K562 (cell line): ENCODE results near the gene MSH4. TPM values are rescaled to one million over a fixed set of nuclear protein-coding genes. Genes with fewer than 3 reads are reported as not detected.

ENCODE experiments used
- FOXK2 ChIP-seq, 2 experiments: fragments of 450-650 bp; IDR thresholded peaks in 1 of 2; conservative IDR thresholded peaks in 1 of 2; 2 replicates each; pipeline ENCODE4 v1.6.1; 2016; ENCODE audit warnings: low read depth in 2 of 2, mild to moderate bottlenecking in 1 of 2
- GATAD2B ChIP-seq: fragments of 450-650 bp; IDR thresholded peaks from 2 replicates; pipeline ENCODE4 v1.6.1; 2017; ENCODE audit warnings: mild to moderate bottlenecking, borderline replicate concordance
- HOXB6 ChIP-seq: fragments of 250-450 bp; sonication (Bioruptor Pico); IDR thresholded peaks from 2 replicates; pipeline ENCODE4 v1.5.1; 2022; ENCODE audit warnings: mild to moderate bottlenecking, borderline replicate concordance
- ILK ChIP-seq: fragments of 450-650 bp; IDR thresholded peaks from 2 replicates; pipeline ENCODE4 v1.6.1; 2016; ENCODE audit warnings: missing genetic modification characterization, low read depth, mild to moderate bottlenecking, missing compliant biosample characterization, moderate library complexity, borderline replicate concordance
- KLF1 ChIP-seq: fragments of 450-650 bp; IDR thresholded peaks from 2 replicates; pipeline ENCODE4 v1.6.1; 2016; ENCODE audit warnings: missing genetic modification characterization, missing compliant biosample characterization
- KLF10 ChIP-seq: fragments of 250-450 bp; sonication (Bioruptor Pico); IDR thresholded peaks from 2 replicates; pipeline ENCODE4 v1.6.1; 2021; ENCODE audit warnings: matching md5 sums
- MTA2 ChIP-seq: fragments of 450-650 bp; IDR thresholded peaks from 2 replicates; pipeline ENCODE4 v1.6.1; 2016; ENCODE audit warnings: low read depth
- NFRKB ChIP-seq: fragments of 450-650 bp; IDR thresholded peaks from 2 replicates; pipeline ENCODE4 v1.6.1; 2016; ENCODE audit warnings: low read depth
- POLR2AphosphoS5 ChIP-seq: IDR thresholded peaks from 2 replicates; pipeline ENCODE4 v1.6.1; 2011; ENCODE audit warnings: mild to moderate bottlenecking, low read depth, low read length, moderate library complexity; ENCODE audit not compliant: control insufficient read depth, insufficient read depth
- PPARD ChIP-seq: fragments of 250-450 bp; sonication (Bioruptor Pico); IDR thresholded peaks from 2 replicates; pipeline ENCODE4 v1.8.0; 2022; ENCODE audit warnings: inconsistent platforms, mild to moderate bottlenecking, moderate library complexity
- PTRF ChIP-seq: fragments of 450-650 bp; IDR thresholded peaks from 2 replicates; pipeline ENCODE4 v1.6.1; 2016; ENCODE audit warnings: mild to moderate bottlenecking, missing genetic modification characterization, missing compliant biosample characterization
- PURB ChIP-seq: sonication (generic); formaldehyde crosslinking; IDR thresholded peaks from 2 replicates; pipeline ENCODE4 v1.9.0; 2021; ENCODE audit warnings: low read depth, mild to moderate bottlenecking, missing genetic modification reagents
- RFX1 ChIP-seq: fragments of 450-650 bp; IDR thresholded peaks from 2 replicates; pipeline ENCODE4 v1.6.1; 2016; ENCODE audit warnings: mild to moderate bottlenecking, moderate library complexity
- RHOXF2B ChIP-seq: fragments of 250-450 bp; sonication (Bioruptor Pico); conservative IDR thresholded peaks from 2 replicates; pipeline ENCODE4 v1.5.1; 2021
- SPI1 ChIP-seq: IDR thresholded peaks from 2 replicates; pipeline ENCODE4 v1.6.1; 2011; ENCODE audit warnings: low read depth, low read length, control low read depth, borderline replicate concordance
- SRSF3 ChIP-seq: fragments of 200-400 bp; formaldehyde crosslinking; IDR thresholded peaks from 2 replicates; pipeline ENCODE4 v1.6.1; 2016; ENCODE audit warnings: mild to moderate bottlenecking, low read length, moderate library complexity; ENCODE audit not compliant: insufficient read depth
- TAF9B ChIP-seq: fragments of 450-650 bp; IDR thresholded peaks from 2 replicates; pipeline ENCODE4 v1.6.1; 2018; ENCODE audit warnings: mild to moderate bottlenecking; ENCODE audit not compliant: partially characterized antibody
- TGIF2 ChIP-seq: sonication (generic); formaldehyde crosslinking; IDR thresholded peaks from 2 replicates; pipeline ENCODE4 v1.8.1; 2022; ENCODE audit warnings: mild to moderate bottlenecking, missing genetic modification reagents, moderate library complexity
- XRCC5 ChIP-seq: fragments of 200-400 bp; formaldehyde crosslinking; IDR thresholded peaks from 2 replicates; pipeline ENCODE4 v1.6.1; 2017; ENCODE audit warnings: low read depth, mild to moderate bottlenecking, low read length
- polyA plus RNA-seq, 8 experiments: library from polyadenylated mRNA; depleted of rRNA in 4 of 8; stranded (reverse) in 5 of 8; unstranded in 3 of 8; fragments of >200 nt; fragmentation: Nextera tagmentation in 2 of 8; fragmentation: Illumina TruSeq in 1 of 8; extraction: Ambion mirVana in 2 of 8; extraction: Trizol in 1 of 8; gene quantifications; 2 replicates each; pipeline versions ENCODE4 v1.2.1 to v1.2.3, GENCODE V29; 2011 to 2014; ENCODE audit warnings: inconsistent platforms in 1 of 8, missing spikeins in 1 of 8
- total RNA-seq, 7 experiments: library from RNA; depleted of rRNA in 6 of 7; stranded (reverse); fragments of >200 nt in 6 of 7; fragmentation: Illumina TruSeq in 2 of 7; extraction: Trizol in 2 of 7; gene quantifications; 2 replicates each; pipeline versions ENCODE4 v1.2.1 to v1.2.3, GENCODE V29; 2011 to 2021; ENCODE audit warnings: low replicate concordance in 1 of 7
- TF ChIP-seq, protein P1 (sequence below): fragments of 250-450 bp; sonication (Bioruptor Pico); IDR thresholded peaks from 2 replicates; pipeline ENCODE4 v1.8.0; 2022; ENCODE audit warnings: inconsistent platforms
- TF ChIP-seq, protein P2 (sequence below): IDR thresholded peaks from 3 replicates; pipeline ENCODE4 v1.6.1; 2011; ENCODE audit warnings: borderline replicate concordance, mild to moderate bottlenecking, moderate library complexity; ENCODE audit not compliant: insufficient read length; ENCODE audit errors: extremely low read depth
- TF ChIP-seq, protein P3 (sequence below), 2 experiments: fragments of 450-650 bp; conservative IDR thresholded peaks; 2 replicates each; pipeline ENCODE4 v1.6.1; 2017; ENCODE audit warnings: mild to moderate bottlenecking in 2 of 2, moderate library complexity in 2 of 2

Gene MSH4
- total and polyA plus RNA-seq, 9 of the 15 experiments (the other 6 are each of a cell fraction or from before 2014, with no cell fraction given) = 0.04 to 0.18 (median 0.12) TPM; not detected in 4

DNA sequence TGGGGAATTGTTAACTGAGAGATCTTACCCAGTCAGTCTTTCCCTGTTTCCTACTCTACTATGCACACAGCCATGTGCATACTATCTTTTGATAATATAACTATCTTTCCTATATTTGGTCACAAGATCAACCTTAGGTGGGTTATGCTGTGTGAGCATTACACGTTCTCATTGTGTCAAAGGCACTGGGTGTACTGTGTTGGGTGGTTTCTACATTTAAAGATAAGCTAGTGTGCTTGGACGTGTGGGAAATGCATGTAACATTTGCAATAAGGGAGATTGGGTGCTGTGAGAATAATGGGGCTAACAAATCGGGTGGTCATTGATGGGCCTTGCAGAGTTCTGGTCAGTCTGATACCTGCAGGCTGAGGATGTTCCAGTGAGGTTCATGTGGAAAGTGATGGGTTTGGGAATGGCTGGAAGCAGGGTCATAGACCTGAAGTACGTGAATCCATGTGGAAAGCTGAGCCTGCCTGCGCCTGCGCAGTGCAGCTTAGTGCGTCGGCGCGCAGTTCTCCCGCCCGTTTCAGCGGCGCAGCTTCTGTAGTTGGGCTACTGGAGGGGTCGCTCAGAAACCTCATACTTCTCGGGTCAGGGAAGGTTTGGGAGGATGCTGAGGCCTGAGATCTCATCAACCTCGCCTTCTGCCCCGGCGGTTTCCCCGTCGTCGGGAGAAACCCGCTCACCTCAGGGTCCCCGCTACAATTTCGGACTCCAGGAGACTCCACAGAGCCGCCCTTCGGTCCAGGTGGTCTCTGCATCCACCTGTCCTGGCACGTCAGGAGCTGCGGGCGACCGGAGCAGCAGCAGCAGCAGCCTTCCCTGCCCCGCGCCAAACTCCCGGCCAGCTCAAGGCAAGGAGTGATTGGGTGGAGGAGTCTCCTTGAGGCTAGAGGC is at the start of gene MSH4 (continued):
- TF ChIP-seq KLF1 (tag) = no peak
- TF ChIP-seq SRSF3 = no peak
- TF ChIP-seq, protein P1, sequence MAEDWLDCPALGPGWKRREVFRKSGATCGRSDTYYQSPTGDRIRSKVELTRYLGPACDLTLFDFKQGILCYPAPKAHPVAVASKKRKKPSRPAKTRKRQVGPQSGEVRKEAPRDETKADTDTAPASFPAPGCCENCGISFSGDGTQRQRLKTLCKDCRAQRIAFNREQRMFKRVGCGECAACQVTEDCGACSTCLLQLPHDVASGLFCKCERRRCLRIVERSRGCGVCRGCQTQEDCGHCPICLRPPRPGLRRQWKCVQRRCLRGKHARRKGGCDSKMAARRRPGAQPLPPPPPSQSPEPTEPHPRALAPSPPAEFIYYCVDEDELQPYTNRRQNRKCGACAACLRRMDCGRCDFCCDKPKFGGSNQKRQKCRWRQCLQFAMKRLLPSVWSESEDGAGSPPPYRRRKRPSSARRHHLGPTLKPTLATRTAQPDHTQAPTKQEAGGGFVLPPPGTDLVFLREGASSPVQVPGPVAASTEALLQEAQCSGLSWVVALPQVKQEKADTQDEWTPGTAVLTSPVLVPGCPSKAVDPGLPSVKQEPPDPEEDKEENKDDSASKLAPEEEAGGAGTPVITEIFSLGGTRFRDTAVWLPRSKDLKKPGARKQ = no peak
- no peak for TF ChIP-seq PTRF (tag)
- TF ChIP-seq GATAD2B = no peak
- TF ChIP-seq PURB (CRISPR knock-in tag) = no peak
- TF ChIP-seq, protein P2, sequence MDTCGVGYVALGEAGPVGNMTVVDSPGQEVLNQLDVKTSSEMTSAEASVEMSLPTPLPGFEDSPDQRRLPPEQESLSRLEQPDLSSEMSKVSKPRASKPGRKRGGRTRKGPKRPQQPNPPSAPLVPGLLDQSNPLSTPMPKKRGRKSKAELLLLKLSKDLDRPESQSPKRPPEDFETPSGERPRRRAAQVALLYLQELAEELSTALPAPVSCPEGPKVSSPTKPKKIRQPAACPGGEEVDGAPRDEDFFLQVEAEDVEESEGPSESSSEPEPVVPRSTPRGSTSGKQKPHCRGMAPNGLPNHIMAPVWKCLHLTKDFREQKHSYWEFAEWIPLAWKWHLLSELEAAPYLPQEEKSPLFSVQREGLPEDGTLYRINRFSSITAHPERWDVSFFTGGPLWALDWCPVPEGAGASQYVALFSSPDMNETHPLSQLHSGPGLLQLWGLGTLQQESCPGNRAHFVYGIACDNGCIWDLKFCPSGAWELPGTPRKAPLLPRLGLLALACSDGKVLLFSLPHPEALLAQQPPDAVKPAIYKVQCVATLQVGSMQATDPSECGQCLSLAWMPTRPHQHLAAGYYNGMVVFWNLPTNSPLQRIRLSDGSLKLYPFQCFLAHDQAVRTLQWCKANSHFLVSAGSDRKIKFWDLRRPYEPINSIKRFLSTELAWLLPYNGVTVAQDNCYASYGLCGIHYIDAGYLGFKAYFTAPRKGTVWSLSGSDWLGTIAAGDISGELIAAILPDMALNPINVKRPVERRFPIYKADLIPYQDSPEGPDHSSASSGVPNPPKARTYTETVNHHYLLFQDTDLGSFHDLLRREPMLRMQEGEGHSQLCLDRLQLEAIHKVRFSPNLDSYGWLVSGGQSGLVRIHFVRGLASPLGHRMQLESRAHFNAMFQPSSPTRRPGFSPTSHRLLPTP = no peak
- no peak; a peak in 1 of 4 replicates for TF ChIP-seq FOXK2 (conservative IDR thresholded peaks at IDR 0.05 in 1 of 2, IDR thresholded peaks at IDR 0.05 in 1 of 2; ENCODE audit: low read depth in 2 of 2)
- TF ChIP-seq, protein P3, sequence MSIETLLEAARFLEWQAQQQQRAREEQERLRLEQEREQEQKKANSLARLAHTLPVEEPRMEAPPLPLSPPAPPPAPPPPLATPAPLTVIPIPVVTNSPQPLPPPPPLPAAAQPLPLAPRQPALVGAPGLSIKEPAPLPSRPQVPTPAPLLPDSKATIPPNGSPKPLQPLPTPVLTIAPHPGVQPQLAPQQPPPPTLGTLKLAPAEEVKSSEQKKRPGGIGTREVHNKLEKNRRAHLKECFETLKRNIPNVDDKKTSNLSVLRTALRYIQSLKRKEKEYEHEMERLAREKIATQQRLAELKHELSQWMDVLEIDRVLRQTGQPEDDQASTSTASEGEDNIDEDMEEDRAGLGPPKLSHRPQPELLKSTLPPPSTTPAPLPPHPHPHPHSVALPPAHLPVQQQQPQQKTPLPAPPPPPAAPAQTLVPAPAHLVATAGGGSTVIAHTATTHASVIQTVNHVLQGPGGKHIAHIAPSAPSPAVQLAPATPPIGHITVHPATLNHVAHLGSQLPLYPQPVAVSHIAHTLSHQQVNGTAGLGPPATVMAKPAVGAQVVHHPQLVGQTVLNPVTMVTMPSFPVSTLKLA (conservative IDR thresholded peaks at IDR 0.05) = no peak; a peak in 1 of 4 replicates
- TF ChIP-seq SPI1 = no peak
- no peak for TF ChIP-seq MTA2
- no peak for TF ChIP-seq TGIF2
- TF ChIP-seq NFRKB = no peak
- peak; percentile 79 for TF ChIP-seq POLR2AphosphoS5
- peak; percentile 83; the same call in 1 of the 2 replicates for TF ChIP-seq KLF10
- TF ChIP-seq ILK (tag) = no peak
- TF ChIP-seq XRCC5 = no peak
- no peak for TF ChIP-seq RFX1
- TF ChIP-seq HOXB6 (CRISPR knock-in tag) = no peak
- TF ChIP-seq RHOXF2B (CRISPR knock-in tag) = peak; percentile 86; the same call in 1 of the 2 replicates
- no peak for TF ChIP-seq TAF9B
- no peak for TF ChIP-seq PPARD (CRISPR knock-in tag)
